Activated CD4-positive, CD25-positive, alpha-beta regulatory T cell (primary cell): Measurements from ENCODE around the gene CLCN1.
"Not testable (repeated sequence)": the region's sequence is repeated elsewhere in the genome, so short reads cannot be mapped to it uniquely, and the experiment has no call there.

ENCODE experiments used
- DNase-seq, 4 experiments: peaks; one replicate each; lab custom pipeline; 2025; lab: John Stamatoyannopoulos, UW

Gene CLCN1

DNA sequence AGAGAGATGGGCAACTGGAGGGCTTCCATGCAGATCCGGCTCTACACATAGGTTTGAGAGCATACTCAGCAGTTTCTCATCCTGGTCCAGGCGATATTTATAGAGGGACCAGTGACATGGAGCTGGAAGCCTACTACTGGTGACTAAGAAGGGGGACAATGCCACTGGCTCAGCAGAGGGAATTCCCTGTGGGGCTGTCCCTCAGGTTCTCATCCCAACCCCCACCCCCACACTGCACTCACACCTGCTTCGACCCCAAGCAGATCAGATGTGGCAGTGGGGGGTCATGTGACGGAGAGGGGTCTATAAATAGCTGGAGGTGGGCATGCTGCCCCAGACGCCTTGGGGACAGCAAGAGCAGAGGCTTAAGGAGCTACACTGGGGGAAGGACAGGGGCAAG, at the start of gene CLCN1:
CLCN1 (plus strand) TSS at position 336 of the 400 bp plus-strand sequence. CDS start 102 bp downstream, outside the sequence.
- no peak for DNase-seq

DNA sequence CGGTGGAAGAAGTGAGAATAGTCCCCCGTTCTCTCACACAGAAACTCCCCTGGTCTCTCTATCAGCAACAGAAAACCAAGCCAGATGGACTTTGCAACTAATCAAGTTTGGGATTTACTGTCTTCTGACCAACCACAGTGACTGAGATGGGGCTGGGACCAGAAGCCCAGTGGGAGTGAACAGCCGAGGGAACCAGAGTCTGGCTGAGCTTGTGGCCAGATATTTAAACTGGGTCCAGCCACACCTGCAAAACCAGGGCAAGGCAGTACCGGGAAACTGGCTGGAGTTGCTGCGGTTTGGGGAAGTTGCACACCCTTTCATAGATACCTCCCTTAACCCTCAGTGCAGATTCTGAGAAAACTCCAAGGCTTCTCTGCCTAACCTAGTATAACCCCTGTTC, 46.7 kb upstream of the CLCN1 start:
- no peak for DNase-seq

- no peak for DNase-seq
Observed at GRCh38 chr7:143271240-143271639, 44.7 kb upstream of the CLCN1 start.

DNA sequence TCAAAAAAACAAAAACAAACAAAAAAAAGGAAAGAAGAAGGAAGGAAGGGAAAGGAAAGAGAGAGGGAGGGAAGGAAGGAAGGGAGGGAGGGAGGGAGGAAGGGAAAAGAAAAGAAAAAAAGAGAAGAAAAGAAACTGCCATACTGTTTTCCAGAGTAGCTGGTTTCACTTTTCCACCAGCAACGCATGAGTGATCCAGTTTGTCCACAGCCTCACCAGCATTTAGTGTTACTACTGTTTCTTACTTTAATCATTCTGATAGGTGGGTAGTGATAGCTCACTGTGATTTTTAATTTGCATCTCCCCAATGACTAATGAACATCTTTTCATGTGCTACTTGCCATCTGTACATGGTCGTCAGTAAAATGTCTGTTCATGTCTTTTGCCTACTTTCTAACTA, 43.0 kb upstream of the CLCN1 start:
- no peak for DNase-seq

DNA sequence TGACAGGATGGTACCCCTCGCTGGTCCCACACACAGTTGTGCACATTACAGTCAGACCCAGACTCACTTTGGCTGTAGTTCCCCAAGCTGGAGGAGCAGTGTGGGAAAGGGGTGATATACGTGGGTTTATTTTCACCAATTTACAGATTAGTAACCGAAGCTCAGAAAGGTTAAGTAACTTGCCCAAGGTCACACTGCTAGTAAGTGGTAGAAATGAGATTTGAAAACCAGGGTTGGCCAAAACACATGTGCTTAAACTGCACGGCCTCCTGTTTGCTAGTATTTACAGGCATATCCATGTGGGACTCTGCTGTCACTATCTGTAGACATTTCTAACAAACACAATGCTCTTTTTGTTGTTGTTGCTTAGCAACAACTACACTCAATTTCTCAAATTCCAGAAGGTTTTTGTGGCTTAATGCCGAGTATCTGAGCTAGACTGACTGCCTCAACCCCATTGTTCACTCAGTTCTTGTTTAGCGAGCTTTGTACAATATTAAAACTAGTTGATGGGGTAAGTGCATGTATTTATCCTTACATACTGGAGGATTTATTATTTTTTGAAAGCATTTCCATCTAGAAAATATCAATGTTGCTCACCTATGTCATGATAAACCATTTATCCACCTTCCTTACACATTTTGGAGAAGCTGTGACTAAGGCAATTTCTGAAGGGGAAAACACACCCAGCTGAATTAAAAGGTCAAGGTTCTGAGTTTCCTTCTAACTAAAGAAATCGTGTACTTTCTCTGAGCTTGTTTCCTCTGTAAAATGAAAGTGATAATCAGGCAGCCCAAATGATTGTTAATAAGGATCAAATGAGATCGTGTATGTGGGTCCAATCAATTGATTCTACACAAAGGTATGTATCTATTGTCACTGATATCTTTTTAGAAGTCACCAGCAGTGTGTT, 36.5 kb upstream of the CLCN1 start:
- no peak for DNase-seq

DNA sequence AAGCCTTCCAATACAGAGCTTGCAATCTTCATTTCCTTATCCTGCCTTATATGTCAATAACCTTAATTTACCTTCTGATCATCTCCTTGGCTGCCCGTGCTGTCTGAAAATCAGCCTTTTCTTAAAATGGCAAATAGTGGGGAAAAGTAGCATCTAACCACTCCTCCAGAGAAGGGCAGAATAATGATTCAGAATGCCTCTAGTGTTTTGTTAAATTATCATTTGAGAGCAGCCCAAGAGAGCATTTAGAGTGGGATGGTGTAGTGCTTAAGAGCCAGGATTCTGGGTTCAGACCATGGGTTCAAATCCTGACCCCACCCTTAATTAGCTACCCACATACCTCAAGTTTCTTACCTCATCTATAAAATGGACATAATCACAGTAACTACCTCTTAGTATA, 35.8 kb upstream of the CLCN1 start:
- DNase-seq, result no peak

- no peak for DNase-seq
Observed at GRCh38 chr7:143280566-143280965, 35.3 kb upstream of the CLCN1 start.

DNA sequence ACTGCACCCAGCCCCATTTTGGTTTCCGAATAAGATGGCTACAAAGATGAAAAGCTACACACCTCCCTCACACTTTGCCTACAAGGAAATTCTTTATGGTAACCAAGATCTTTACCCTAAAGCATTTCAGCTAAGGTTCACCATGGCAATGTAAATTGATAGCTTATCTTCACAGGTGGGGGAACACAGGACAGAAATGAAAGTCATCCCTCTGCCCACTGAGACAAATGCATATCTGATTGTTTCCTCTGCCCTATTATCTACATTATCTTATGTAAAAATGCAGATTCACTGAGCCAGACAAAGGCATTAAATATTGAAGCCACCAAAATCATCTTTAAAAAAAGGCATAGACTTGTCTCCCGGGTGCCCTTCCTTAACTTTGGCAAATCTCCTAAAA, 34.4 kb upstream of the CLCN1 start:
- no peak for DNase-seq

GRCh38 chr7:143282124-143282523, 33.8 kb upstream of the CLCN1 start:
- DNase-seq, result no peak

GRCh38 chr7:143283381-143283780, 32.5 kb upstream of the CLCN1 start:
- DNase-seq, result no peak

GRCh38 chr7:143284591-143285469, 31.1 kb upstream of the CLCN1 start, which contains the start of gene TMEM139:
TSS of gene TMEM139 (plus strand) at chr7:143284958. CDS start at chr7:143285958, 1,000 bp downstream.
- no peak for DNase-seq

- DNase-seq, result no peak
Observed at GRCh38 chr7:143285470-143285778, 30.5 kb upstream of the CLCN1 start.

- DNase-seq, result no peak
Observed at GRCh38 chr7:143285806-143286521, 29.9 kb upstream of the CLCN1 start.

GRCh38 chr7:143286522-143286890, 29.4 kb upstream of the CLCN1 start:
- DNase-seq, result no peak

DNA sequence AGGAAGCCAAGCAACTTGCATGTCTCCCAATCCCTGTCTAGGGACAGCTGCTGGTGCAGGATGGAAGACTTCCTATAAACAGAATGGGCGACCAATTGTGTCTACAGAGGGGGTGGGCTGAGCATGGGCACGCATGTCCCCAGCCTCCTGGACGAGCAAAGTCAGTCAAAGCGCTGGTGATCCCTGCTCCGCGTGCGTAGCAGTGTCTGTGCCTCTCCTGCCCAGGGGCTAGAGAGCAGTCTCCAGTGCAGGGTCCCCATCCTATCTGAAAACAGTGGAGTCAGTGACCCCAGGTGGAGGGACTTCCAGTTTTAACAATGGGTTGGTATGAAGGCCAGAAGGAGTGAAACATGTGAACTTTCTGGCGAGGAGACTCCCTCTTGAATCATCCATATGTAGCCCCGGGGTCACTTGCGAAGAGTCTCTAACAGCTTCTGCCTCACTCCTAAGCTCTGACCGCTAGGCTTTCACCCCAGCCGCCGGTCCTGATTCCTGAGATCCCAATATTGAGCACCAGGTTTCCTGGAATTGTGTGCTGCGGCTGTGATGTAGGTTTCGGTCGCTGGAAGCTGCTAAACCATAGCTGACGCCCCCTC, 28.5 kb upstream of the CLCN1 start:
- no peak for DNase-seq

DNA sequence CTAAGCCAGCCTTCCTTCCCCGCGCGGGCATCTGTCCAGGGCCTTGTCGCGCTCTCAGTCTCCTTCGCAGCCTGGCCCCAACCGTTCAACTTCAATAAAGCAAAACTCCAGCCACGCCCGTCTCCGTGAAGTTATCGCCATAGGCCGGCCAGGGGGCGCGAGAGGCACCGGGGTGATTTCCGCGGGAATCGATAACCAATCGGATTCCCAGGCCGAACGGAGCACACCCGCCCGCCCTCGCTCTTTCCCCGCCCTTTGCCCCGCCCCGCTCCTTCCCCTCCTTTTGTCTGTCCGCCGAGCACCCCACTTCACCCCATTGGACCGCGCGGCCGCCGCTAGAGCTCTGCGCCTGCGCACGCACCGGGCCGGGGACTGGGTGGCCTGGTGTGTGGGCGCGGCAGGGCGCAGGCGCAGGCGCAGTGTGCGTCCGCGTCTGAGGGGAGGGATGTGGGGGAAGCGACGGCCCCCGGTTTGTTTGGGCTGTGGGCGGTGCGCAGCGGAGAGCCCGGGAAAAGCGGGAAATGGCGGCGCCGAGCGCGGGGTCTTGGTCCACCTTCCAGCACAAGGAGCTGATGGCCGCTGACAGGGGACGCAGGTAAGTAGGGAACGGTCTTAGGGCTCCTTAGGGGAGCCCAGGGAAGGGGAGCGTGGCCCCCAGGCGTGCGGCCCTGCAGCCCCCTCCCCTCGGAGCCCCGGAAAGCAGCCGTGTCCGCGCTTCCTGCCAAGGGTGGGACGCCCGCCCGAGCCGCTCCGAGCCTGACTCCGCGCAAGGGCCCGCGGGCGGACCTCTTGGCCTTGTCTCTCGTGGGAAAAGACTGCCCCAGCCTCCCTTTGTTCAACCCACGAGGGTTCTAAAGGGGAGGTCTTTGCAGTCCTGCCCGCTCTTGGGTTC, 27.7 kb upstream of the CLCN1 start, which contains the start of gene CASP2:
CASP2 (plus strand) TSS at position 417 of the 892 bp plus-strand sequence; CDS start at position 522, 105 bp downstream.
- DNase-seq, result peak; percentile 97 to 99 (median 98)

- no peak for DNase-seq
Observed at GRCh38 chr7:143288836-143289235, 27.1 kb upstream of the CLCN1 start.

DNA sequence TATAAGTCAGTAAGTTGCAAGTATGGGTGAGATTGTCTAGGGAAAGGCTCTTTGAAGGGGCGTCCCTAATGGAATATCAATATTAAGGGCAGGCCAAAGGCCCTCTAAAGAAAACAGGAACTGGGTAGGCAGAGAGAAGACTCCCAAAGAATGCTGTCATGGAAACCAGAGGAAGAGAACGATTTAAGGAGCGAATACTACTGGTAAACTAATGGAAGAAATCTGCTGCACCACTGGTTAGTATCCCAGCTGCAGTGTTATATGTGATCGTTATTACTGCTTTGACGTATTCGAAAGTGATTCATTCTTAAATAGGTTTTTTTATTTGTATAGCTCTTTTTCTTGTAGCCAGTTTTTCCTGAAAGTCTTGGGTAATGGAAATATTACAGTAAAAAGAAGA, 26.5 kb upstream of the CLCN1 start:
- no peak for DNase-seq

- not testable (repeated sequence) for DNase-seq
Observed at GRCh38 chr7:143289888-143290287, 26.0 kb upstream of the CLCN1 start.

- no peak for DNase-seq
Observed at GRCh38 chr7:143290293-143290692, 25.6 kb upstream of the CLCN1 start.

- DNase-seq, result no peak
Observed at GRCh38 chr7:143292876-143293275, 23.0 kb upstream of the CLCN1 start.
